Neural progenitor cell (in vitro differentiated cells): ENCODE data around the gene POR.

ENCODE experiments used
- CTCF ChIP-seq: fragments of 200-600 bp; sonication (generic); IDR thresholded peaks from 2 replicates; pipeline ENCODE4 v1.5.1; 2017; ENCODE audit warnings: antibody characterized with exemption, mild to moderate bottlenecking
- EZH2phosphoT487 ChIP-seq: fragments of 200-600 bp; sonication (generic); IDR thresholded peaks from 2 replicates; pipeline ENCODE4 v1.6.1; 2017; ENCODE audit warnings: antibody characterized with exemption

GRCh38 chr7:76003351-76003750 is 88.4 kb downstream of the POR start:
- TF ChIP-seq CTCF (no peak), EZH2phosphoT487 (no peak)
